GM21786 (cell line): ENCODE results near the gene ZCCHC9.

Source experiments
- ATAC-seq: cut with Tn5 transposase; IDR thresholded peaks from one replicate; pipeline ENCODE4 v1.9.1; 2021; ENCODE audit not compliant: unreplicated experiment

Gene ZCCHC9

GRCh38 chr5:81354093-81354492, 52.7 kb downstream of the ZCCHC9 start:
- ATAC-seq, result no peak

- ATAC-seq, result no peak
These were observed 54.2 kb downstream of the ZCCHC9 start for GRCh38 chr5:81355291-81356251.

GRCh38 chr5:81359108-81359507, 57.7 kb downstream of the ZCCHC9 start:
- no peak for ATAC-seq

- no peak for ATAC-seq
These were observed 58.5 kb downstream of the ZCCHC9 start for GRCh38 chr5:81359881-81360280.

GRCh38 chr5:81360640-81361039, 59.3 kb downstream of the ZCCHC9 start:
- ATAC-seq, result no peak

- no peak for ATAC-seq
These were observed 60.2 kb downstream of the ZCCHC9 start for GRCh38 chr5:81361600-81361999.
